Neural cell (in vitro differentiated cells): Measurements from ENCODE around the gene MAMLD1. TPM values are rescaled to one million over a fixed set of nuclear protein-coding genes. Genes with fewer than 3 reads are reported as not detected.

ENCODE experiments used
- H2AFZ ChIP-seq: fragments of 200-600, 300-800 bp; sonication (generic), shearing (Covaris generic); 2 replicates; pipeline ENCODE4 v1.6.0; 2014; ENCODE audit warnings: low read depth, mild to moderate bottlenecking, antibody characterized with exemption, low read length, moderate library complexity
- H3F3A ChIP-seq: fragments of 200-600 bp; shearing (Covaris generic); 2 replicates; pipeline ENCODE4 v1.6.1; 2016; ENCODE audit warnings: mild to moderate bottlenecking, moderate library complexity, mixed read lengths, antibody characterized with exemption, low read length; ENCODE audit not compliant: insufficient read depth, poor library complexity, severe bottlenecking
- H3K27ac ChIP-seq: fragments of 200-600, 300-800 bp; sonication (generic), shearing (Covaris generic); 2 replicates; pipeline ENCODE4 v1.5.1; 2014; ENCODE audit warnings: mild to moderate bottlenecking, low read length, moderate library complexity
- H3K27me3 ChIP-seq: fragments of 300-800, 200-600 bp; sonication (generic), shearing (Covaris generic); 2 replicates; pipeline ENCODE4 v1.6.0; 2014; ENCODE audit warnings: mild to moderate bottlenecking, low read depth, low read length, moderate library complexity; ENCODE audit not compliant: insufficient read depth
- H3K36me3 ChIP-seq: fragments of 300-800, 200-600 bp; sonication (generic), shearing (Covaris generic); 2 replicates; pipeline ENCODE4 v1.5.1; 2014; ENCODE audit warnings: mild to moderate bottlenecking, antibody characterized with exemption, low read length, moderate library complexity; ENCODE audit not compliant: insufficient read depth
- H3K4me2 ChIP-seq: fragments of 300-800, 200-600 bp; sonication (generic), shearing (Covaris generic); 2 replicates; pipeline ENCODE4 v1.6.0; 2014; ENCODE audit warnings: mild to moderate bottlenecking, low read length
- H3K4me3 ChIP-seq: fragments of 300-800, 200-600 bp; sonication (generic), shearing (Covaris generic); 2 replicates; pipeline ENCODE4 v1.5.1; 2014; ENCODE audit warnings: mild to moderate bottlenecking, low read length, moderate library complexity
- H3K79me2 ChIP-seq: fragments of 200-600 bp; shearing (Covaris generic); replicated peaks from 2 replicates; pipeline ENCODE4 v1.6.0; 2014; ENCODE audit warnings: mild to moderate bottlenecking, low read length, moderate library complexity; ENCODE audit not compliant: insufficient read depth
- H3K9ac ChIP-seq: fragments of 300-800, 200-600 bp; sonication (generic), shearing (Covaris generic); 2 replicates; pipeline ENCODE4 v1.6.1; 2016; ENCODE audit warnings: mild to moderate bottlenecking, low read length, mixed read lengths
- H3K9me2 ChIP-seq: fragments of 200-600 bp; shearing (Covaris generic); 2 replicates; pipeline ENCODE4 v1.6.1; 2016; ENCODE audit warnings: mild to moderate bottlenecking, low read length, mixed read lengths; ENCODE audit not compliant: insufficient read depth
- H3K9me3 ChIP-seq: fragments of 200-600, 300-800 bp; sonication (generic), shearing (Covaris generic); 2 replicates; pipeline ENCODE4 v1.6.1; 2016; ENCODE audit warnings: mild to moderate bottlenecking, mixed run types, low read length, moderate library complexity, mixed read lengths
- H4K20me1 ChIP-seq: fragments of 200-600 bp; shearing (Covaris generic); 2 replicates; pipeline ENCODE4 v1.6.1; 2016; ENCODE audit warnings: mild to moderate bottlenecking, mixed run types; ENCODE audit not compliant: insufficient read depth
- EP300 ChIP-seq: fragments of 450-650 bp; conservative IDR thresholded peaks from 2 replicates; pipeline ENCODE4 v1.6.1; 2014; ENCODE audit warnings: antibody characterized with exemption, mild to moderate bottlenecking, moderate library complexity; ENCODE audit not compliant: poor library complexity, severe bottlenecking
- EZH2 ChIP-seq: fragments of 200-600, 300-800 bp; shearing (Covaris generic), sonication (generic); IDR thresholded peaks from 2 replicates; pipeline ENCODE4 v1.6.1; 2014; ENCODE audit warnings: antibody characterized with exemption, low read length, borderline replicate concordance, mild to moderate bottlenecking; ENCODE audit not compliant: insufficient read depth, poor library complexity, severe bottlenecking
- MXI1 ChIP-seq: fragments of 450-650 bp; conservative IDR thresholded peaks from 2 replicates; pipeline ENCODE4 v1.6.1; 2014; ENCODE audit warnings: antibody characterized with exemption, mild to moderate bottlenecking; ENCODE audit not compliant: poor library complexity, severe bottlenecking
- POLR2AphosphoS5 ChIP-seq: IDR thresholded peaks from 2 replicates; pipeline ENCODE4 v1.6.1; 2012
- RAD21 ChIP-seq: fragments of 450-650 bp; conservative IDR thresholded peaks from 2 replicates; pipeline ENCODE4 v1.6.1; 2014; ENCODE audit warnings: antibody characterized with exemption, mild to moderate bottlenecking, moderate library complexity
- REST ChIP-seq: IDR thresholded peaks from 2 replicates; pipeline ENCODE4 v1.6.1; 2012; ENCODE audit warnings: borderline replicate concordance
- SMC3 ChIP-seq: fragments of 450-650 bp; conservative IDR thresholded peaks from 2 replicates; pipeline ENCODE4 v1.6.1; 2014; ENCODE audit warnings: antibody characterized with exemption, mild to moderate bottlenecking, moderate library complexity; ENCODE audit not compliant: poor library complexity
- TAF1 ChIP-seq: IDR thresholded peaks from 2 replicates; pipeline ENCODE4 v1.6.1; 2012; ENCODE audit warnings: low read depth
- polyA plus RNA-seq: library from polyadenylated mRNA; depleted of rRNA; stranded (reverse); fragments of >200 nt; gene quantifications from 2 replicates; pipeline ENCODE4 v1.2.3, GENCODE V29; 2014
- TF ChIP-seq, protein P1 (sequence below): fragments of 450-650 bp; IDR thresholded peaks from 2 replicates; pipeline ENCODE4 v1.5.1; 2014; ENCODE audit warnings: antibody characterized with exemption, mild to moderate bottlenecking, moderate library complexity; ENCODE audit not compliant: poor library complexity, severe bottlenecking

Gene MAMLD1
- polyA plus RNA-seq, 1 donor from 2014 or later: 1.4 TPM

GRCh38 chrX:150482537-150483206, 119.6 kb downstream of the MAMLD1 start:
- no peak overlapping the region for H3K9ac ChIP-seq
- no peaks in the 10 kb centered on the region for H3F3A ChIP-seq
- H3K27ac ChIP-seq: no peak overlapping the region
- H3K9me3 ChIP-seq: no peaks in the 10 kb centered on the region
- no peaks in the 10 kb centered on the region for H3K36me3 ChIP-seq
- no peak overlapping the region for H2AFZ ChIP-seq
- TF ChIP-seq POLR2AphosphoS5 (no peak), REST (no peak)
- no peak overlapping the region for H3K4me2 ChIP-seq
- no peaks in the 10 kb centered on the region for H4K20me1 ChIP-seq
- no peaks in the 10 kb centered on the region for H3K79me2 ChIP-seq
- no peaks in the 10 kb centered on the region for H3K9me2 ChIP-seq
- no peaks in the 10 kb centered on the region for H3K27me3 ChIP-seq
- no peak overlapping the region for H3K4me3 ChIP-seq

- Histone ChIP-seq H3K9me2 (no peaks in the 10 kb centered on the region), H3K27ac (no peak overlapping the region), H3K9ac (no peak overlapping the region), H3K36me3 (no peaks in the 10 kb centered on the region), H3K4me3 (no peak overlapping the region), H3K9me3 (no peaks in the 10 kb centered on the region), H3F3A (no peaks in the 10 kb centered on the region), H4K20me1 (no peaks in the 10 kb centered on the region), H3K79me2 (no peaks in the 10 kb centered on the region), H3K27me3 (no peaks in the 10 kb centered on the region), H3K4me2 (no peak overlapping the region), H2AFZ (no peak overlapping the region)
- TF ChIP-seq TAF1: no peak
- TF ChIP-seq REST: no peak
- TF ChIP-seq SMC3: no peak
- TF ChIP-seq POLR2AphosphoS5: no peak
- no peak for TF ChIP-seq EZH2
- TF ChIP-seq MXI1: no peak
- TF ChIP-seq EP300: no peak
- no peak for TF ChIP-seq RAD21
- TF ChIP-seq, protein P1, sequence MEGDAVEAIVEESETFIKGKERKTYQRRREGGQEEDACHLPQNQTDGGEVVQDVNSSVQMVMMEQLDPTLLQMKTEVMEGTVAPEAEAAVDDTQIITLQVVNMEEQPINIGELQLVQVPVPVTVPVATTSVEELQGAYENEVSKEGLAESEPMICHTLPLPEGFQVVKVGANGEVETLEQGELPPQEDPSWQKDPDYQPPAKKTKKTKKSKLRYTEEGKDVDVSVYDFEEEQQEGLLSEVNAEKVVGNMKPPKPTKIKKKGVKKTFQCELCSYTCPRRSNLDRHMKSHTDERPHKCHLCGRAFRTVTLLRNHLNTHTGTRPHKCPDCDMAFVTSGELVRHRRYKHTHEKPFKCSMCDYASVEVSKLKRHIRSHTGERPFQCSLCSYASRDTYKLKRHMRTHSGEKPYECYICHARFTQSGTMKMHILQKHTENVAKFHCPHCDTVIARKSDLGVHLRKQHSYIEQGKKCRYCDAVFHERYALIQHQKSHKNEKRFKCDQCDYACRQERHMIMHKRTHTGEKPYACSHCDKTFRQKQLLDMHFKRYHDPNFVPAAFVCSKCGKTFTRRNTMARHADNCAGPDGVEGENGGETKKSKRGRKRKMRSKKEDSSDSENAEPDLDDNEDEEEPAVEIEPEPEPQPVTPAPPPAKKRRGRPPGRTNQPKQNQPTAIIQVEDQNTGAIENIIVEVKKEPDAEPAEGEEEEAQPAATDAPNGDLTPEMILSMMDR: no peak
These were observed 120.4 kb downstream of the MAMLD1 start for GRCh38 chrX:150483356-150483985.
